ENCODE data around the gene MRPS35.

Gene MRPS35

DNA sequence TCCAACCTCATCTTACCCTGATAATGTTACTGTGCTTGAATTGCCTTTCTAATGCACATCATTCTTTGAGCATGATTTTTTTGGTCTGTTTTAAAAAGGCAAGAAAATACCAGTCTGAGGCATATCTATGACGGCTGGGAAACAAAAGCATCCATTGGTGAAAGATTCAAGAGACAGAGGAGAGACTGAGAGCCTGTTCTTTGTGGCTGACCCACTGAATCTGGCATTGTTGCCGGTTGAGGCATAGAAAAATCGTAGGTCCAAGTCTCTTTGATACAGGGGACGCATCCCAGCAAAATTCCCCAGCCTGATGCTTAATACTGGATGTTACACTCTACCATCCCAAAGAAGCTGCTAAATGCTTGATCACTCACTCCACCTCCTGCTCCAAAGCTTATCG lies 66.5 kb downstream of the MRPS35 start:
- DNase-seq: no peak

GRCh38 chr12:27778206-27778605 lies 67.6 kb downstream of the MRPS35 start:
- no peak for DNase-seq

DNA sequence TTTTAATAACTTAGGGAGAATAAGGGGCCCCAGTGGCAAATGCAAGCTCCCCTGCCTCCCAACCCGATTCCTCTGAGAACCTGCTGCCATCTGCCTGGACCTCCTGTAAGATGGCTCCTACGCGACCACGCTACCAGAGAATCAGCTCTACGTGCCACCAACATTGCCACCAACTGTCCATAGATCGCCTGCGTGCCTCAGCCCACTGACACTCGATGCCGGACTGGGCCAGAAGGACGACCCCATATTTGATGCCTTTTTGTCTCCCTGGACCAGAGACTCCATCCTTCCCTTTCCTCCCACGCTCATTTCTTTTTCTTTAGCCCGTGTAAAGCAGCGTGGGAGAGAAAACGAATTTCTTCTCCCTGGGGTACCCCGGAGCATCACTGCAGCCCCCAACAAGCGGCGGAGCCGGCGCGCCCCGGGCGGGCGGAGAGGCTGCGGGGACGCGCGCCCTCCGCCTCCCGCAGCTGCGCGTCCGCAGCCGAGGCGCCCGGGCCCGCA lies 68.8 kb downstream of the MRPS35 start:
- DNase-seq: no peak

DNA sequence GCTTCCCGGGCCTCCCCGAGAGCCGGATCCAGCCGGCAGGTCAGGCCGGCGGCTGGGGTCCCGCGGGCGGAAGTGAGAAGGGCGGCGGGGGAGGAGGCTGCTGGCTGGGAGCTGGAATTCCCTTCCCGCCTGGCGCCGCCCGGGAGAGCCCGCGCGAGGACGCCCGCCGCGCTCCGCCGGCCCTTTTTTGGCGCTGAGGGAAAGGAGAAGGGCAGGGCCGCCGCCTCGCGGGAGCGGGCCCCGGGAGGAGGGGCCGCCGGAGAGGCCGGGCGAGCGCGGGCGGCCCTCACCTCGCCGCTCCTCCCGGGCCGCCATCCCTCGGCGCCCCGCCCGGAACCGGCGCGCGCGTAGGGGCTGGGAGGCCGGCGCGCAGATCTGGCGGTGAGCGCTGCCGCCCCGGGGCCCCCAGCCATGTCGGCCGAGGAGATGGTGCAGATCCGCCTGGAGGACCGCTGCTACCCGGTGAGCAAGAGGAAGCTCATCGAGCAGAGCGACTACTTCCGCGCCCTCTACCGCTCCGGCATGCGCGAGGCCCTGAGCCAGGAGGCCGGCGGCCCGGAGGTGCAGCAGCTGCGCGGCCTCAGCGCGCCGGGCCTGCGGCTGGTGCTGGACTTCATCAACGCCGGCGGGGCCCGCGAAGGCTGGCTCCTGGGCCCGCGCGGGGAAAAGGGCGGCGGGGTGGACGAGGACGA lies 69.4 kb downstream of the MRPS35 start, which contains the start of the genes KLHL42 and MANSC4:
TSS of gene KLHL42 (plus strand) at position 314 of the 692 bp plus-strand sequence. CDS start at position 412, 98 bp downstream.
TSS of gene MANSC4 (minus strand) at position 317 of the 692 bp plus-strand sequence. CDS start 8,960 bp downstream, outside the sequence.
- peak; percentile 57 for DNase-seq

DNA sequence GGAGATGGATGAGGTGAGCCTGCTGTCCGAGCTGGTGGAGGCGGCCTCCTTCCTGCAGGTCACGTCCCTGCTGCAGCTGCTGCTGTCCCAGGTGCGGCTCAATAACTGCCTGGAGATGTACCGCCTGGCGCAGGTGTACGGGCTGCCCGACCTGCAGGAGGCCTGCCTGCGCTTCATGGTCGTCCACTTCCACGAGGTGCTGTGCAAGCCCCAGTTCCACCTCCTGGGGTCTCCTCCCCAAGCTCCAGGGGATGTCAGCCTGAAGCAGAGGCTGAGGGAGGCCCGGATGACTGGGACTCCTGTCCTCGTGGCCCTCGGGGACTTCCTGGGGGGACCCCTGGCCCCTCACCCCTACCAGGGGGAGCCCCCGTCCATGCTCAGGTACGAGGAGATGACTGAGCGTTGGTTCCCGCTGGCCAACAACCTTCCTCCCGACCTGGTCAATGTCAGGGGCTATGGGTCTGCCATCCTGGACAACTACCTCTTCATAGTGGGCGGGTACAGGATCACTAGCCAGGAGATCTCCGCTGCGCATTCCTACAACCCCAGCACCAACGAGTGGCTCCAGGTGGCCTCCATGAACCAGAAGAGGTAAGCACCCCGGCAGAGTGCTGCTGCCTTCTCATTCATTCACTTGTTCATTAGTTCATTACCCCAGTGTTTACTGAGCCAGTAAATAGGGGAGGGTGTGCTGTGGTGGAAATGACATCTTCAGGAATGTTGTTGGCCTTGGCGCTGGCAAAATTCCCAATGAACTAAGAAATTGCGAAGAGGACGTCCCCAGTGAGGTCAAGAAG lies 70.2 kb downstream of the MRPS35 start:
- peak; percentile 16 for DNase-seq

DNA sequence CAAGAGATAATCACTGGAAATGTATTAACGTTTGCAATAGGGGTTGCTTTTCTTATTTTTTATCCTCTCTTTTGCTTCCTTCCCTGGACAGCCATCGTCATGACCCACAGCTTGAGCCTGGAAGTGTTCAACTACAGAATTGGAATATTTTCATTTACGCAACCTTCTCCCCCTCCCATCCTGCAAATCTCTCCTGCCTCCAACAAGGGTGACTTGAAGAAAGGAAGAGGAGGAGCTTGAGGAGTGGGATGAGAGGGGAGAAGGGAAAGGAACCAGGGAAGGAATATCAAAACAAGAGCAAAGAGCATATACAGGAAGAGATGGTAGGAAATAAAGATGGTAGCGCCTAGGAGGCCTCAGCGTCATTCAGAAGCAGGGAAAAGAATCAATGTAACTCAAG lies 71.0 kb downstream of the MRPS35 start:
- no peak for DNase-seq

GRCh38 chr12:27782481-27782880 lies 71.8 kb downstream of the MRPS35 start:
- DNase-seq: no peak

- DNase-seq: no peak
Observed at GRCh38 chr12:27785882-27786570, 75.4 kb downstream of the MRPS35 start.

GRCh38 chr12:27787559-27787958 lies 76.9 kb downstream of the MRPS35 start:
- no peak for DNase-seq

- no peak for DNase-seq
Observed at GRCh38 chr12:27790179-27790578, 79.5 kb downstream of the MRPS35 start.

DNA sequence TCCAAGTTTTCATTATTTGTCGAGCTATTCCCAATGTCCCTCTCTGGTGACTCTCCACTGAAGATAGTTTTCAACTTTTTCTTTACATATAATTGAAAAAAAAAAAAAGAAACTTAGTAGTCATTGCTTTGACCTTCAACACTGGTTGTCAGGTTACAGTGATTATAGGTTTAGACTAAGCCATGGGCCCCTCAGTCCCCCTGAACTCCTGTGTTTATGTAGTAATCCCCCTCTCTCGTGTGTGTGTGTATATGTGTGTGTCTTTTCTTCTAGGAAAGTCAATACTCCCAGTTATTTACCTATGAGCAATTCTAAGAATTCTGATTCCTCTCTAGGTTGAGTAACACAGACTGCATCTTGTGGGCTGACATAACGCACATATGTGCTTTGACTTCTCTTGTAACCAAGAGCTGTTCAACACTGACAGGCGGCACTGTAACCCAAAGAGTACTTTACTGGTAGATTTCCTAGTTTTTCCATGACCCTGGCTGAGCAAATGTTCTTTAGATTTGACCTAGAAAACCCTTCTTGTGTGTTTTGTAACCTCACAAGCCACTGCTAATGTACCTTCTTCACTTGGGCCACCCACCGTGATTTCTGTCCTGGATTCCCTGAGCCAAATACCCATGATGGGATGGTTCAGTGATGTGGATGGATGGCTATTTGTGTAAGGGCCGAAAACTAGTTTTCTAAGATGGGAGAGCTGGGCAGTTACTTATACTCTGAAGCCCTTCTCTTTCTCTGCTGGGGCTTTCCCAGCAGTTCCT lies 84.4 kb downstream of the MRPS35 start:
- DNase-seq: no peak

- no peak for DNase-seq
Observed at GRCh38 chr12:27796128-27796527, 85.5 kb downstream of the MRPS35 start.

DNA sequence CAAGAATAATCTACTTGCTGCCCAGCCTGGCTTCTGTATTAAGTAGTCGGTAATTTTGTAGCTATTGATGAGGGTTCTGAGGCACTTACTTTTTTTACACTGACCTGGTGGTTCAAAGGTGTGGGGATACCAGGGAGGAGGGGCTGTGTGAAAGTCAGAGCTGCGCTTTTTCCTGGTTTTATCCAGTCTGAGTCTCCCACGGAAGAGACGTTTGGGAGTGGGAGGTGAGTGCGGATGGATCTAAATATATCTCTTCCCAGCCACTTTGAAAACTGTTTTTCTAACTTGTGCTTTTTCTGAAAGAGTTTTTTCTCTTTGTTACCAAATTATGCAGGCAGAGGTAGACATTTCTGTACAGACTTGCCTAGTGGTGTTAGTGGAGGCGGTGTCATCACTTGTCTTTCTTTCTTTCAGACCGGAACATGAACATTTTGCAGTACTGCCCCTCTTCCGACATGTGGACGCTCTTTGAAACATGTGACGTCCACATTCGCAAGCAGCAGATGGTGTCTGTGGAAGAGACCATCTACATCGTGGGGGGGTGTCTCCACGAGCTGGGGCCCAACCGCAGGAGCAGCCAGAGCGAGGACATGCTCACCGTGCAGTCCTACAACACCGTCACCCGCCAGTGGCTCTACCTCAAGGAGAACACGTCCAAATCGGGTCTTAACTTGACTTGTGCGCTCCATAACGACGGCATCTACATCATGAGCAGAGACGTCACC lies 86.8 kb downstream of the MRPS35 start:
- no peak for DNase-seq

- no peak for DNase-seq
Observed at GRCh38 chr12:27800819-27801218, 90.2 kb downstream of the MRPS35 start.

- DNase-seq: no peak
Observed at GRCh38 chr12:27801630-27802029, 91.0 kb downstream of the MRPS35 start.

- DNase-seq: no peak
Observed at GRCh38 chr12:27802511-27802910, 91.9 kb downstream of the MRPS35 start.

DNA sequence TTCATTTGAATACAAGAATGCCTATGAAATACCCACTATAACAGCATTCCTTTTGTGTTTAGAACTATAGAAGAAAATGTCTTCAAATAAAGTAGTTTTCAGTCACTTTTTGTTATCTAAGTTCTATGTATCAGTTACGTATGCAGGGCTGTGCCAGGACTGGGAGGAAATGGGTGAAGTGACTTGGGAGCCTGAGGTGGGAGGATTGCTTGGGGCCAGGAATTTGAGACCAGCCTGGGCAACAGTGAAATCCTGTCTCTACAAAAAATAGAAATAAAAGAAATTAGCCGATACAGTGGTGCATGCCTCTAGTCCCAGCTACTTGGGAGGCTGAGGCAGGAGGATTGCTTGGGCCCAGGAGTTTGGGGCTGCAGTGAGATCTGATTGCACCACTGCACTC lies 92.3 kb downstream of the MRPS35 start:
- no peak for DNase-seq

- DNase-seq: no peak
Observed at GRCh38 chr12:27805238-27805637, 94.6 kb downstream of the MRPS35 start.

Data from activated CD4-positive, alpha-beta T cell treated with anti-CD3 and anti-CD28 coated beads for 1 hour (primary cell).